HT1080 (cell line): ENCODE data around the gene SLC23A1. TPM values are rescaled to one million over a fixed set of nuclear protein-coding genes. Genes with fewer than 3 reads are reported as not detected.
"Not testable (repeated sequence)": the region's sequence is repeated elsewhere in the genome, so short reads cannot be mapped to it uniquely, and the experiment has no call there.

Experiments
- DNase-seq: peaks from one replicate; pipeline ENCODE4 v3.0.0-alpha.2; 2015; ENCODE audit warnings: low read depth
- polyA plus RNA-seq, 2 experiments: library from polyadenylated mRNA; depleted of rRNA; stranded (reverse); fragments of >200 nt; gene quantifications; 2 replicates each; pipeline ENCODE4 v1.2.3, GENCODE V29; 2015
- total RNA-seq: library from RNA; depleted of rRNA; stranded (reverse); fragments of >200 nt; shearing (Covaris generic); gene quantifications from 2 replicates; pipeline ENCODE4 v1.2.3, GENCODE V29; 2014; rRNA removed

Gene SLC23A1
- not detected in 2 replicates for total RNA-seq
- polyA plus RNA-seq (2015; cell fraction: cytosol; rRNA removed): not detected in 2 replicates
- polyA plus RNA-seq (2015; cell fraction: nucleus; rRNA removed): 0.36 TPM in 1 of 2 replicates, not detected in the other

DNA sequence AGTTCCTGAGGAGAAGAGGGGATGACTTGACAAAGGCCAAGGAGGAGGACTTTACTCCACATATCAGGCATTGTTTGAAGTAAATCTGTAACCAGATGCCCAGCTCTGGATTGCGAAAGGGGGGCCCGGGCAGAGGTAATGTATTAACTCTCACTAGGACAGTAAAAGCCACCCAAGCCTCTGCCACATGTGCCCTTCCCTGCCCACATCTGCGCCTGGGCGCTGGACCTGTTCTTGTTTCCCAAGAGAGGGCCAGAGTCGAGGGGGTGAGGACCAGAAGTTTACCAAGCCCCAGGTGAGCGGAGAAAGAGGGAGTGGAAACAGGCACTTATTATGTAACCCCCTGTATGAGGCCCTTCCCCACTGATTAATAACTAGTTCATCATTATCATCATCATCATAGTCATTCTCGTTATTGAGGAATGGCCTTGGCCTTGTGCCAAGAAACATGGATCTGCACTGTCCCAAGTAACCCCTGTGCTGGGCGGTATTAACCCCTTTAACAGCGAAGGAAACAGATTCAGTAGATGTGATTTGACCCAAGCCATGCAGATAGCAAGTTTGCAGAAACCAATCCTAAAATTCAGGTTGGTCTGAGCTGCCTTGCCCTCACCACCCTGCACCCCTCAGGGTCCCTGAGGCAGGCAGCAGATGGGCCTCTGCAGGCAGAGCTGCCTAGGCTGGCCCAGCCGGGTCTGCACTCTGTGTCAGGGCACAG lies at the start of gene SLC23A1:
Gene SLC23A1 (minus strand): TSS at position 23 of the 718 bp plus-strand sequence. CDS start 44 bp downstream, outside the sequence.
- DNase-seq: no peak

DNA sequence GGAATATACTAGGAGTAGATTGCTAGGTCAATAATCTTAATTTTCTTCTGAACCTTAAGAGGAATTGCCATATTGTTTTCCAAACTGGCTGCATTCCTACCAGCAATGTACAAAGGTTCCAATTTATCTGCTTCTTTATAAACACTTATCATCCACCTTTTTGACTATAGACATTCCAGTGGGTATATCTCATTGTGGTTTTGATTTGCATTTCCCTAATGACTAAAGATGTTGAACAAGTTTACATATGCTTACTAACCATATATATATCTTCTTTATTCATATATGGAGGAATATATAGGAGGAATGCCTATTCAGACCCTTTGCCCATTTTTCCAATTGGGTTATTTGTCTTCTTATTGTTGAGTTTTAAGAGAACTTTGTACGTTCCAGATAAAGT lies 48.6 kb upstream of the SLC23A1 start:
- DNase-seq: no peak

DNA sequence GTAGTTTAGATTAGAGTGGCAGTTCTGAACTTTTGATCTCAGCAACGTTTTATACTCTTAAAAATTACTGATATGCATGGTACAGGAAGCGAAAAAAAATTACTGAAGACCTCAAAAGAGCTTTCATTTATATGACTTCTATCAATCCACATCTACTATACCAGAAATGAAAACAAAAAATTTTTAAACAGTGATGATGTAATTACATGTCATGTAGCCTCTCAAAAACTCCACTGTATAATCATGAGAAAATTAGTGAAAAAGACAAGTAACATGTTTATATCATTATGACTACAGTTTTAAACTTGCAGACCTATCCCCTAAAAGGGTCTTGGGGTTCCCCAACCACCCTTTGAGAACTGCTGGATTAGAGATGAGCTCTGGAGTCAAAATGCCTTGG lies 46.9 kb upstream of the SLC23A1 start:
- DNase-seq: no peak

DNA sequence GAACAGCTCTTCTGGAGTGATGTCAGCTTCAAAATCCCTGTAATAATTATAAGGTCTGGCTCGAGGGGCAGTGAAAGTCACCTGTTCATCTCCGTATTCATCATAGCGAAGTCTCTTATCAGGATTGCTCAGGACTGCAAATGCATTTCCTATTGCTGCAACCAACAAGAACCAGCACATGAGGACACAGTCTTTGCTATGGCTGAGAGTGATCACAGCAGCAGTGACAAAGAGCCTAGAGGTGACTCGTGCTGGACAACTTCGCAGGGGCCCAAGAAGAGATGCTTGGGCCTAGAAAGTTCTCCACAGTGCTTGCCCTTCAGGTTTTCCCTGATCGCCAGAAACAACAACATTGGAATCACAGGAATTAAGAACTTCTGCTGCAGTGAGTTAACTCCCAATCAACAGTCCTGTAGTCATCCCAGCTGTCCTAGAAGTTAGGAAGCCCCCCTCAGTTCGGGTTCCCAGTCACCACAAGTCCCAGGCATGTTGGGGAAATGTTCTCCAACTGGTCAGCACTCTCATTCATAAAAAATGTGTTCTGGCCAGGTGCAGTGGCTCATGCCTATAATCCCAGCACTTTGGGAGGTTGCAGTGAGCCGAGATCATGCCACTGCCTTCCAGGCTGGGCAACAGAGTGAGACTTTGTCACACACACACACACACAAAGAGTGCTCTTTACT lies 43.2 kb upstream of the SLC23A1 start:
- DNase-seq: peak; percentile 33

DNA sequence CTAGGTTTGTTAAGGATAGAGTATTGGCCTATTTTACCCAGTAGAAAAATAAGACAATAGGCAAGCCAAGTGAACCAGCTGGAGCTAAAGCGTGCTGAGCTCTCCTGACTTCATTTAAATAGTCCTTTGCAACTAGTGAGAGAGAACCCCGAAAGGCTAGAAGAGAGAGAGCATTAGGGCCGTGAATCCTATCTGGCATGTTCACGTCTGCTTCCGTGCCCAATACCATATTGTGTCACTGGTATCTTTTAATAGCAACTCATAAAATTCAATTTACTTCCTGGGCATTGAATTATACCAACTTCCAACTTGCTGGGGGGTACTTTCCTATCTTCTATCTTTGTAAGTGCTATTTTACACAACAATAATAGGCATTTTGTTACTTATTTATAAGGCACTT lies 42.4 kb upstream of the SLC23A1 start:
- DNase-seq: no peak

DNA sequence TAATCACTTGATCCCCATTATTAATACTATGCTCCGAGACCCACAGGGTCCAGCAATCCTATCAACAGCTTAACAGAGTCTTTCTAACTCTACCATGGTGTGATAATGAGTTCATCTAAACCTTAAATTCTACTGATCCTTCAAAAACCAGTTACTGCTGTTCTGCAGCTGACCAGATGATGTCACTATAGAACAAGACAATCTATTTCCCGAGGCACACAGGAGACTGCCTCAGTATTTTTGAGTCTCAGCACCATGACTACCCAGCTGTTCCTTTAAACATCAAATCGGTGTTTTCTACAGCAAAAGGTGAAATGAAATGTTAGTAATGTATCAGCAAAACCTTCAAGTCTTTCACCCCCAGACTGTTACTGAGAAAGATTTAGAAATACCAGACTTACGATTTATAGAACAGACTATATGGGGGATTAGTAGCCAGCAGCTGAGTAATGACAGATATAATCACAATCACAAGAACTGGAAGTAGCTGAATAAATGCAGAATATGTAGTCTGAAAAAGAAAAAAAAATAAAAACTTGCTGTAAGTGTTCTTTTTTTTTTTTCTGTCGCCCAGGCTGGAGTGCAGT lies 39.3 kb upstream of the SLC23A1 start:
- peak; percentile 65 for DNase-seq

DNA sequence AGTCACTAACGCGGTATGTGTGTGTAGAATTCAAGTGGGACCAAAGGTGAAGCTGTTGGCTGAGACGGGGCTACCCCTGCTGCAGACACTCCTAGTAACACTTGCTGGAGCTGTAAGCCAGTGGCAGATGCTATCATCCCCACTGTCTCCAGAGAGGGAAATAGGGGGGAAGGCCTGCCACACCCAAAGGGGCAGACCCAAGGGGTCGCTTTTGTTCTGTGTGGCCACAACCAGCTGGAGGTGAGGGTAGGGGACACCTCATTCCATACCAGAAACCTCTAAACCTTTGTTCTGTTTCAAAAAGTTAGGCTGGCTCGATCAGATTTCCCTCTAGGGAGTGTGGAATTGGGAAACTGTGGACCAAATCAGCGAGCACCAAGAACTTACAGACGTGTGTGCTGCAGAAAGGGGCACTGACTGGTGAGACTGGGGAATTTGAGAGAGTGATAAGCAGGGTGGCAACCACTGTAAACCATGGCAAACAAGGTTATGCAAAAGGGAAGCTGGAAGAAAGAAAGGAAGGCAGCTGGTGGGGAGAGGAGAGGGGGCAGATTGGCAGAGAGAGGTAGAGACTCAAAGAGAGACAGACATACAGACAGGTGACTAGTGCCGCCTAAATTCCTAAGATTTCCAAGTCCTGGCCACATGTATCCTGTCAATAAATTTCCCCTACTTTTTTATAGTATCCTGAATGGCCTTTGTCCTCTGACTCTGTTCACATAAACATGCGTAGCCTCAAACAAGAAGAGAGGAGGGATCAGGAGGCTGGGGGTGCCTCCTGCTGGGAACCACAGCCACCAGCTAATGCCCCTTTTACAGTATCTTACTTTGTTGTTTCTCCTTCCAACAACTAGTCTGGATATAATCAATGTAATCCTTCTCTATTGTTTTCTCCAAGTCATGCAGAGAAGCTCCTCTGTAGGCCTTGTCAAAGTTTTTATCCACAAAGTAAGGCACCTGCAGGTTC lies 36.4 kb upstream of the SLC23A1 start:
- DNase-seq: no peak

DNA sequence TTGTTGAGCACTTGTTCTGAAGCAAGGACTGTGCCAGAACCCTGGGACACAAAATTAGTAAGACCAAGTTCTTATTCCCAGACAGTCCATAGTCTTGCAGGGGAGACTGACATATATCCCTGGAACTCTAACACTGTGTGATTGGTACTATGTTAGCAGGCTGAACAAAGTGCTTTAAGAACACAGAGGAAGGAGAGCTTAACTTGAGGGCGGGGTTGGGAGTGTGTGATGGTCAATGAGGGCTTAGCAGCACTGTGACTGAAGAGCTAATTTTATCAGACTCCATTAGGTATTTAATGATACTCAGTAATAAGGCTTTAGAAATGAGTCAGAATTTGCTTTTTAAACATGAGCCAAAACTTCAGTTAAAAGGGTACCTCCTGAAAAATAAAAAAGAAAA lies 35.7 kb upstream of the SLC23A1 start:
- DNase-seq: no peak

DNA sequence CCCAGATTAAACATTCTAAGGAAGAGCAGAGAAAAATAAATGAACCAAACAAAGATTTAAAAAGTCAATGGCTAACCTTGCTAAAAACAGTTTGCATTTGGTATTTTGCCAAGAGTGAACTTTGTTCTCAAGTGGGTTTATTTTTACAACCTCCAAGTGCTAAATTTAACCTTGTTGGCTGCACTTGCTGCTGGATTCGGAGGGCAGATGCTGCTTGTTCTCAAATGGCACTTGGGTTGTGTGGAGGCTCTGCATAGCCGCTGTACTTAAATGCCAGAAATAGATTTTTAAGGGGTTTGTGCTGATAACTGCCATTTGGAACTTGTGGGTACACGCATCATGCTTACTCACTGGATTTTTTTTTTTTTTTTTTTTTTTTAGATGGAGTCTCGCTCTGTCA lies 34.1 kb upstream of the SLC23A1 start:
- DNase-seq: no peak

DNA sequence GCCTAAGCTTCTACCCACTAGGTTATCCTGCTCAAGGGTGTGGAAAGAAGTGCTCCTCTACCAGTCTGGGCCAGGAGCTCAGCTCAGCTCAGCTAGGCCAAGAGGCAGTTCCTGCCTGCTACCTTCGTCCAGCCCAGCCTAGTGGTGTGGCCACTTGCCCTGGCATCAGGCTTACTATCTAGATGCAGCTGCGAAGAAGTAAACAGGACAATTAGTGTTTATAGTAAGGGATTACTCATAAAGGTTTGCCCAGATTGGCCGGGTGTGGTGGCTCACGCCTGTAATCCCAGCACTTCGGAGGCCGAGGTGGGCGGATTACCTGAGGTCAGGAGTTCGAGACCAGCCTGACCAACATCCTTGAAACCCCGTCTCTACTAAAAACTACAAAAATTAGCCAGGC lies 33.6 kb upstream of the SLC23A1 start:
- DNase-seq: no peak

DNA sequence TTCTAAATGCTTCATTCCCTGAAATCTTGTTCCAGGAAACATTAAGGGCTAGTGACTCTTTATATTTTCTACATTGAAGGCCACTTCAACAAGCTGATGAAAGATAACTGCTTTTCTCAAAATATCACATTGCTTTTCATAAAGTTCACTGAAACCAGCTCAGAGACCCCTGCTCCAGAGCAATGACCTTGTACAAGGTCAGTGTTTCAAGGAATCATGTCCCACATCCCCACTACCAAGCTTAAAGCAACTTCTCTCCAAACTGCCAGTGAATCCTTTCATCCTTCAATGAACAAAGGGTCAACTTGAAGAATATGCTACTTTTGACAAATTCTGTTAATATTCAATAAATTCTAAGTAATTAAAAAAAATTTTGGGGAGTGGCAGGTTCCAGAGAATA lies 32.8 kb upstream of the SLC23A1 start:
- DNase-seq: no peak

DNA sequence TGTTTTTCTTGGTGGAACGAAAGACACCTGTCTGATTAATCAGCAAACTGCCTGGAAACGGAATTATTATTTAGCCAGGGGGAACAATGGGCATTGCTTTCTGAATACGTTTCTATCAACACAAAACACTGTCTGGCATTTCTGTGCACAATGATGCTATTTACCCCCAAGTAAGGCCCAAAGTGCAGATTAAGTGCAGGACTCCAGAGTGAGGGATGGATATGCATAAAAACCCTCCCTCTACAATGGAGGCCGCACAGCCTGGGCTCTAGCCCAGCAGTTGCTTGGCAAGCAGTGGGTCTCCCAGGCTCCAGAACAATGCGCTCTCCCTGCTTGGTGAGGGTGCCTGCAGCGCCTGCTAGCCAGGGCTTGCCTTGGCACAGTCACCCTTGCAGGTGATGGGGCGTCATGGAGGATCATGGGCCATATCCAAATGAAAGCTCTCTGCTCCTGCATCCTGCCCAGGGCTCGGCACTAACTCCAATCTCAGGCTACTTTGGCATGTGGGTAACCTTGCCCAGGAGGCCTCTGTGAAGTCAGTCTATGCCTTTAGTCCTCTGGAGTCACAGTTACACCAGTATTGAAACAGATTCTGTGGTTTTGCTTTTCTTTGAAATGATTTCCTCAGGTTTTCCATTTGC lies 32.2 kb upstream of the SLC23A1 start:
- DNase-seq: no peak

DNA sequence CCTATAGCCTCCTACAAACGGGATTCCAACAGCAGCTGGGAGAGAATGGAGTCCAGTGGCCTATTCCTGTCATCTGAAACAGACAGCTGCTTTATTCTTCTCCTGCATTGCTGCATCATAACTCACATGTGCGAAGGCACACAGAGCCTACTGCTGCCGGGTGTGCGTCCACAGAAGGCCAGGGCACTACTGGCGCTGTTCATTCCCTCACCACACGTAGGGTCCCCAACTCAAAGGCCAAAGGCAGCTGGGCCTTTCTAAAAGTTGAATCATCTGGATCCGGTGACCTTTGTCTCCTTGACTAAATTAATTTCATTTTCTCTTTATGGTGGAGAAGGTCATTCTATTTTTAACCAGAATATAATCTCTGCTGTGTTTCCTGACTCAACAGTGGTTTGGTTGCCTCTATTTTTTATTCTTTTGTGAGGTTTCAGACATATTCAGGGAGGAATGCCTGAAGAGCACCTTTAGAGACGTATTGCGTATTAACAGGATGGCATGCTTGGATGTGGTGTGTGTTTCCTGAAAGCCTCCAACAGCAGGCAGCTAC lies 31.6 kb upstream of the SLC23A1 start:
- no peak for DNase-seq

DNA sequence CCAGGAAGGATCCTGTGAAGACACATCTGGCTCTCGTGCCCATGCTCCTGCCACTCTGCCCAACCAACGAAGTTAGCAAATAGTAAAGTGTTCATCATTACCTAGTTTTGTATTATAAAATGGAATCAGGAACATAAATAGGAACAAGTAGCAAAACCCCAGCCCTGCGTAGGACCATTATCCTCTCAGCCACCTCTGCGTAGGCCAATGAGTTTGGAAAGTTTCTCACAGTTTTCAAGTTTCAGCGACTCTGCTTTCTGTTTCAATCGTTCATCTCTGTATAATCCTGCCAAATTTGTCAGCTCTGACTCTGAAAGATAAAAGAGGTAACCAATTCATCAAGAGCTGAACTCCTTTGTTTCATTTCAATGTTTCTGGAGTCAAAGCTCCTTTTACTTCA lies 30.9 kb upstream of the SLC23A1 start:
- DNase-seq: no peak

DNA sequence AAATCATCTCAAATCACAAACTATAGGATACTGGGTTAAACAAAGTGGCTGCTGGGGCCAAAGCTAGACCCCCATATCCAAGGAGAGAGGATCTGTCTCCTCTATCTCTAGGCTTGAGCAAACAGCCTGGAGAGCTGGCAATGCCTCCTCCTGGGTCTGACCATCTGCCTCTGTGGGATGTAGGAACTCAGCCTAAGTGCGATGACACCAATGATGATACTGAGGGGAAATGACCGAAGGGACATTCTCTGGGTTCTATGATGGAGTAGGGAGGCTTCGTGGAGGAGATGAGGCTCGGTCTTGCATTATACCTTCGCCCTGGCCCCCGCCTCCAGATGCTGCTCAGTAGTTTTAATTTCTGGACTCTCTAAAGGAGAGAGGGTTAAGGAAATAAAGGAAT lies 30.1 kb upstream of the SLC23A1 start:
- DNase-seq: no peak

DNA sequence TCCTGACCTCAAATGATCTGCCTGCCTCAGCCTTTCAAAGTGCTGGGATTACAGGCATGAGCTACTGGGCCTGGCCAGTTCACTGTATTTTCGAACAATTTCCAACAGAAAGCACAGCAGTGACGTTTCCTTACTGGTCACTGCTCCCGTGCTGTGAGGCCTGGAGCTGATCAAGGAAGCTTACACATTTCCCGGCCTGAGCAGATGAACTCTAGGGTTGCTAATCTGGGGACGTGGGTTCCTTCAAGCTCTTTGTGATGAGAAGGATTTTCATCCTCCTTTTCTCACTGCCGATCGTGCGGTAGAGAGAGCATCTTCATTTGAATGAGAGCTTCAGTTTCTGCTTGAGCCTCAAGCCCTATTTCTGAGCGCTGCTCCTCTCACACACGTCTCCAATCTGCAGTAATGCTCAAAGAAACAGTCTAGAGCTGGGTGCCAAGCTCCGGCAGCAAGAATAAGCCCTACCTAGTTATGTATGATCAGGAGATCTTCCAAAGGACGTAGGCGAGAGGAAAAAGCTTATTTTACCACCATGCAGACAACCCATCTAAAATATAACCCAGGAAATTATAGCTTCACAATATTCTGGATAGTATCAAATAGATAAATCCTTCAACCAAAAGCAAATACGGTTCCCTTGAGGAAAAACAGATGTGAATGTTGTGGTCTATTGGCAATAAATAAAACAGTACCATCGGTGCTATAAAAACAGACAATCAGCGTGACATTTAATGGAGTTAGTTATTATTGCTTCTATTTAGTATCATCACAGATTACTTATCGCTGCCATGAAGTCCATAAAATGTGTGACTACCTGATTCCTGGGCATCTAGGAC lies 28.1 kb upstream of the SLC23A1 start:
- no peak for DNase-seq

DNA sequence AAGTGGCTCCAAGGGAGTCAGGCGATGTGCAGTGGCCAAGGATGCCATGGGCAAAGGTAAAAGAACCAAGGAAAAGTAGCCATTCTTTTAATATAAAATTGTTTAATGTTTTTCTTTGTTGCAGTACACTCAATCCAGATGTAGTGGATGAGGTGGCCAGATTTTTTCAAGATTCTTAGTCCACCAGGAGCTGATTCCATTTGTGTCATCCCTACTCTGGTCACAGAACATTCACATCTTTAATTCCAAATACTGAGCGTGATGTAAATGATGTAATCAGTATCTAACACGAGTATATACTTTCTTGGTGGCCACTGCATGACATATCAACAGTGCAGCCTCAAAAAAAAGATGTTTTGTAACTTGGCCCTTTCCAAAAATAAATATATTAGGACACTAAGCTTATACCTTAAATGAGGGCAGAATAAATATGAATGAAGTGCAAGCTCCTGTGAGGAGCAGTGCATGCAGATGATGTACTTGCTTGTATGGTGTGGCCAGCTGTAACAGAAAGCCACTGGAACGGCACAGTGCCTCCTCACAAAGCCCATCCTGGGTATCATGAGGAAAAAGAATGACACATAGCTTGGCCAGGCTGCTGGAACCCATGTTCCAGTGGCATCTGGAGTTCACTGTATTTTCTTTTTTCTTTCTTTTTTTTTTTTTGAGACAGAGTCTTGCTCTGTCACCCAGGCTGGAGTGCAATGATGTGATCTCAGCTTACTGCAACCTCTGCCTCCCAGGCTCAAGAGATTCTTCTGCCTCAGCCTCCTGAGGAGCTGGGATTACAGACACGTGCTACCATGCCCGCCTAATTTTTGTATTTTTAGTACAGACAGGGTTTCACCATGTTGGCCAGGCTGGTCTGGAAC lies 27.3 kb upstream of the SLC23A1 start:
- DNase-seq: no peak

DNA sequence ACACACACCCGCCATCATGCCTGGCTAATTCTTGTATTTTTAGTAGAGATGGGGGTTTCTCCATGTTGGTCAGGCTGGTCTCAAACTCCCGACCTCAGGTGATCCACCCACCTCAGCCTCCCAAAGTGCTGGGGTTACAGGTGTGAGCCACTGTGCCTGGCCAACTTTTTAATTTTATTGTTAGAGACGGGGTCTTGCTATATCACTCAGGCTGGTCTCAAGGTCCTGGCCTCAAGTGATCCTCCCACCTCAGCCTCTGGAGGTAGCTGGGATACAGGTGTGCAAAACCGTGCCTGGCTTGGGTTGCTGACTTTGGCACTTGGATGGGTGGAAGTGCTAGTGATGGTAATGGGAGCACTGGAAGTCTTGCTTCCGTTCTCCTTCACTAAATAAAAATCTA lies 26.0 kb upstream of the SLC23A1 start:
- DNase-seq: not testable (repeated sequence)

DNA sequence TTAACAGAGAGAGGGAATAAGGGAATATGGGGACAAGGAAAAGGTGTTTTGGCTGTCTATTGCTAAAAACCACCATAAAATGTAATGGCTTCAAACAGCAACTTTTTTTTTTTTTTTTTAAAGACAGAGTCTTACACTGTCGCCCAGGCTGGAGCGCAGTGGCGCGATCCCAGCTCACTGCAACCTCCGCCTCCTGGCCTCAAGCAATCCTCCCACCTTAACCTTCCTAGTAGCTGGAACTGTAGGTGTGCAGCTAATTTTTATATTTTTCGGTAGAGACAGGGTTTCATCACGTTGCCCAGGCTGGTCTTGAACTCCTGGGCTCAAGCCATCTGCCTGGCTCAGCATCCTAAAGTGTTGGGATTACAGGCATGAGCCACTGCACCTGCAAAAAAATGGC lies 25.1 kb upstream of the SLC23A1 start:
- no peak for DNase-seq
